Effector memory CD4-positive, alpha-beta T cell (primary cell): Measurements from ENCODE around the gene LAMTOR4.

Source experiments
- DNase-seq, 3 donors: peaks; one replicate each; pipeline ENCODE4 v3.0.0-alpha.2; 2020
- H3K27ac ChIP-seq: 2 replicates; pipeline ENCODE4 v1.7.0; 2013; ENCODE audit warnings: mild to moderate bottlenecking, low read length, moderate library complexity; ENCODE audit not compliant: insufficient read depth, poor library complexity, severe bottlenecking
- H3K27me3 ChIP-seq: replicated peaks from 2 replicates; pipeline ENCODE4 v1.7.0; 2013; ENCODE audit warnings: mild to moderate bottlenecking, low read length; ENCODE audit not compliant: insufficient read depth, control insufficient read depth, poor library complexity, severe bottlenecking
- H3K36me3 ChIP-seq: 2 replicates; pipeline ENCODE4 v1.7.0; 2013; ENCODE audit warnings: mild to moderate bottlenecking, low read length, moderate library complexity; ENCODE audit not compliant: control insufficient read depth, insufficient read depth
- H3K4me1 ChIP-seq: 2 replicates; pipeline ENCODE4 v1.7.0; 2013; ENCODE audit warnings: low read length, mild to moderate bottlenecking; ENCODE audit not compliant: control insufficient read depth, insufficient read depth, poor library complexity, severe bottlenecking
- H3K4me3 ChIP-seq: 2 replicates; pipeline ENCODE4 v1.7.0; 2013; ENCODE audit warnings: low read length, low read depth, mild to moderate bottlenecking; ENCODE audit not compliant: insufficient read depth, poor library complexity, severe bottlenecking
- H3K9me3 ChIP-seq: 2 replicates; pipeline ENCODE4 v1.7.0; 2013; ENCODE audit warnings: mild to moderate bottlenecking, low read length, moderate library complexity; ENCODE audit not compliant: control insufficient read depth
- total RNA-seq, 3 donors: gene quantifications; one replicate each; lab custom pipeline; 2026; lab: John Stamatoyannopoulos, UW

Gene LAMTOR4
- 30.5 to 51.0 (median 36.2) reads per million in 3 donors for total RNA-seq

- H3K4me1 ChIP-seq, result peaks cover 13% of the 10 kb centered on the region
These were observed at the start of gene LAMTOR4 for GRCh38 chr7:100148559-100149328. Gene LAMTOR4, plus strand, starts transcription at chr7:100148918. Its CDS starts 55 bp downstream, at chr7:100148973.

GRCh38 chr7:100099452-100099851 is 49.3 kb upstream of the LAMTOR4 start:
- Histone ChIP-seq H3K9me3 (no peaks in the 10 kb centered on the region), H3K27ac (peak overlapping the region; percentile 96), H3K36me3 (peaks cover 47% of the 10 kb centered on the region), H3K27me3 (no peaks in the 10 kb centered on the region), H3K4me1 (peaks cover 11% of the 10 kb centered on the region), H3K4me3 (peak overlapping the region; percentile 95)
- DNase-seq, result no peak

More at GRCh38 chr7:100148559-100149328, at the start of gene LAMTOR4:
- Histone ChIP-seq H3K27me3 (no peaks in the 10 kb centered on the region), H3K9me3 (no peaks in the 10 kb centered on the region), H3K27ac (peak within 1 kb of the TSS; percentile 97), H3K36me3 (peaks cover 11% of the 10 kb centered on the region), H3K4me3 (peak within 1 kb of the TSS; percentile 90)
- peak; percentile 98 to 99 (median 98) for DNase-seq

- DNase-seq, result peak; percentile 78 to 81 (median 78)
- no peaks in the 10 kb centered on the region for H3K27me3 ChIP-seq
- no peaks in the 10 kb centered on the region for H3K9me3 ChIP-seq
- H3K27ac ChIP-seq, result peak overlapping the region; percentile 96
- H3K36me3 ChIP-seq, result peaks cover 38% of the 10 kb centered on the region
- H3K4me1 ChIP-seq, result peaks cover 11% of the 10 kb centered on the region
- H3K4me3 ChIP-seq, result peak overlapping the region; percentile 95
These were observed 48.2 kb upstream of the LAMTOR4 start for GRCh38 chr7:100100420-100101015.

GRCh38 chr7:100101016-100101862 is 47.5 kb upstream of the LAMTOR4 start, which contains the start of the genes AP4M1 and MCM7:
Gene AP4M1, plus strand, starts transcription at chr7:100101643. Its CDS starts 72 bp downstream, at chr7:100101715.
Gene MCM7, minus strand, starts transcription at chr7:100101397. Its CDS starts 103 bp downstream, at chr7:100101294.
- H3K27ac ChIP-seq, result peak within 1 kb of the TSS; percentile 96
- peak; percentile 93 to 95 (median 94) for DNase-seq
- H3K4me1 ChIP-seq, result peaks cover 11% of the 10 kb centered on the region
- no peaks in the 10 kb centered on the region for H3K27me3 ChIP-seq
- peak within 1 kb of the TSS; percentile 95 for H3K4me3 ChIP-seq
- peaks cover 36% of the 10 kb centered on the region for H3K36me3 ChIP-seq
- no peaks in the 10 kb centered on the region for H3K9me3 ChIP-seq

GRCh38 chr7:100102950-100103840 is 45.5 kb upstream of the LAMTOR4 start:
- no peaks in the 10 kb centered on the region for H3K27me3 ChIP-seq
- H3K27ac ChIP-seq, result no peak overlapping the region
- H3K36me3 ChIP-seq, result peaks cover 34% of the 10 kb centered on the region
- H3K9me3 ChIP-seq, result no peaks in the 10 kb centered on the region
- no peak for DNase-seq
- H3K4me1 ChIP-seq, result peaks cover 11% of the 10 kb centered on the region
- no peak overlapping the region for H3K4me3 ChIP-seq

GRCh38 chr7:100105534-100105933 is 43.2 kb upstream of the LAMTOR4 start:
- Histone ChIP-seq H3K27ac (no peak overlapping the region), H3K4me1 (no peaks in the 10 kb centered on the region), H3K36me3 (peaks cover 31% of the 10 kb centered on the region), H3K4me3 (no peak overlapping the region), H3K9me3 (no peaks in the 10 kb centered on the region), H3K27me3 (no peaks in the 10 kb centered on the region)
- DNase-seq, result no peak

- Histone ChIP-seq H3K4me3 (no peak overlapping the region), H3K9me3 (no peaks in the 10 kb centered on the region), H3K27ac (no peak overlapping the region), H3K27me3 (no peaks in the 10 kb centered on the region), H3K4me1 (no peaks in the 10 kb centered on the region), H3K36me3 (peaks cover 41% of the 10 kb centered on the region)
- no peak for DNase-seq
These were observed 42.1 kb upstream of the LAMTOR4 start for GRCh38 chr7:100106633-100107032.

GRCh38 chr7:100107125-100107737 is 41.5 kb upstream of the LAMTOR4 start:
- no peaks in the 10 kb centered on the region for H3K4me1 ChIP-seq
- no peaks in the 10 kb centered on the region for H3K27me3 ChIP-seq
- DNase-seq, result no peak
- H3K27ac ChIP-seq, result no peak overlapping the region
- peaks cover 47% of the 10 kb centered on the region for H3K36me3 ChIP-seq
- no peak overlapping the region for H3K4me3 ChIP-seq
- H3K9me3 ChIP-seq, result no peaks in the 10 kb centered on the region

- Histone ChIP-seq H3K36me3 (peaks cover 48% of the 10 kb centered on the region), H3K4me3 (no peak overlapping the region), H3K27me3 (no peaks in the 10 kb centered on the region), H3K27ac (no peak overlapping the region), H3K9me3 (no peaks in the 10 kb centered on the region), H3K4me1 (no peaks in the 10 kb centered on the region)
- no peak for DNase-seq
These were observed 40.8 kb upstream of the LAMTOR4 start for GRCh38 chr7:100107890-100108289.
